Measurements from ENCODE around the gene CXCL11.

The CXCL11 gene

GRCh38 chr4:76022031-76022430, 13.8 kb downstream of the CXCL11 start:
- H3K4me3 ChIP-seq (replicated peaks; ENCODE audit: low read depth, low read length): no peak overlapping the region
- no peak for TF ChIP-seq CTCF (IDR thresholded peaks at IDR 0.05; ENCODE audit: low read length, missing control alignments)
- DNase-seq (ENCODE audit: low read depth): no peak

GRCh38 chr4:76017056-76017686, 18.7 kb downstream of the CXCL11 start:
- DNase-seq (ENCODE audit: low read depth): no peak
- TF ChIP-seq CTCF (IDR thresholded peaks at IDR 0.05; ENCODE audit: low read length, missing control alignments): no peak
- no peak overlapping the region for H3K4me3 ChIP-seq (replicated peaks; ENCODE audit: low read depth, low read length)

- TF ChIP-seq CTCF (IDR thresholded peaks at IDR 0.05; ENCODE audit: low read length, missing control alignments): no peak
- no peak overlapping the region for H3K4me3 ChIP-seq (replicated peaks; ENCODE audit: low read depth, low read length)
- no peak for DNase-seq (ENCODE audit: low read depth)
Measured at GRCh38 chr4:76016393-76016792, 19.5 kb downstream of the CXCL11 start.

- TF ChIP-seq CTCF (IDR thresholded peaks at IDR 0.05; ENCODE audit: low read length, missing control alignments): no peak
- no peak overlapping the region for H3K4me3 ChIP-seq (replicated peaks; ENCODE audit: low read depth, low read length)
- no peak for DNase-seq (ENCODE audit: low read depth)
Measured at GRCh38 chr4:76013540-76013939, 22.3 kb downstream of the CXCL11 start.

- peak; percentile 16 for DNase-seq (ENCODE audit: low read depth)
- no peak overlapping the region for H3K4me3 ChIP-seq (replicated peaks; ENCODE audit: low read depth, low read length)
- TF ChIP-seq CTCF (IDR thresholded peaks at IDR 0.05; ENCODE audit: low read length, missing control alignments): no peak
Measured at GRCh38 chr4:76012388-76012801, 23.5 kb downstream of the CXCL11 start.

GRCh38 chr4:76011700-76012387, 24.0 kb downstream of the CXCL11 start:
- TF ChIP-seq CTCF (IDR thresholded peaks at IDR 0.05; ENCODE audit: low read length, missing control alignments): no peak
- DNase-seq (ENCODE audit: low read depth): peak; percentile 72
- peak overlapping the region; percentile 10 for H3K4me3 ChIP-seq (replicated peaks; ENCODE audit: low read depth, low read length)
